ENCODE results near the gene PCNT.

DNA sequence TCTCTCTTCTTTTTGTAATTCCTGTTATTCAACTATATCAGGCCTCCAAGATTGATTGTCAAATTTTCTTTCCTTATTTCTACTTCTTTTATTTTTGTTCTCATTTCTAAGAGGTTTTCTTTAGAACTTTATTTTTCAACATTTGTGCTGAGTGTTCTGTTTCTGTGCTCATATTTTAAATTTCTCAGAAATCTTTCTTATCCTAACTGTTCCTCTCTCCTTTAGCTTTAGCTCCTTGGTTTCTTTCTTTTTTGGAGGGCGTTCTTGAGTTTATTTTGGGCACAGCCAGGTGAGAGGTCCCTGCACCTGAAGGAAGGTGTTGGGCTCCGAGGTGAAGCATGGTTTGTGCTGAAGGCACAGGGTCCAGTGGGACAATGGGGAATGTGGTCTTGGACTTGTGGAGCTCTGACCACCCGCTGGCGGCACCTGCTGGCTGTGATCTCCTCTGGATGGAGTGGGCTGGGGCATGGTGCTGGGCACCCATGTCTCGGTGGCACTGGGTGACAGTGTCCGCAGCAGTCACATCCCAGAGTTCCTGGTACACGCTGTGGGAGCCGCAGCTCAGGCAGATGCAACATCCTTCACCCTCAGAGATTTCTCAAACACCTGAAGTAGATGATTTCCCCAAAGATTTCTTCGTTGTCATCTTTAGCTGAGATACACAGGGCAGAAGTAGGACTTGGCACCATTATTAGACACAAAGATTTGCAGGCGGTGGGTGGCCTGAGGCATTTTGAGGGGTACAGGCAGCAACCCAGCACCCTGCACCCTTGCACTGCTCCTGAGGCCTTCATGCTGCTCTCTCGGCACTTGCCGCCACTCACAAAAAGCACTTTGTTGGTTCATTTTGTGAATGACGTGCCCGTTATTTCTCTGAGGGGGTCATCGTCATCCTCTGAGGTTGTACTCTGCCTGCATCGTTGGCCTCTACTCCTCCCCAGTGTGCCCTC lies 96.6 kb downstream of the PCNT start:
- TF ChIP-seq, protein P1, sequence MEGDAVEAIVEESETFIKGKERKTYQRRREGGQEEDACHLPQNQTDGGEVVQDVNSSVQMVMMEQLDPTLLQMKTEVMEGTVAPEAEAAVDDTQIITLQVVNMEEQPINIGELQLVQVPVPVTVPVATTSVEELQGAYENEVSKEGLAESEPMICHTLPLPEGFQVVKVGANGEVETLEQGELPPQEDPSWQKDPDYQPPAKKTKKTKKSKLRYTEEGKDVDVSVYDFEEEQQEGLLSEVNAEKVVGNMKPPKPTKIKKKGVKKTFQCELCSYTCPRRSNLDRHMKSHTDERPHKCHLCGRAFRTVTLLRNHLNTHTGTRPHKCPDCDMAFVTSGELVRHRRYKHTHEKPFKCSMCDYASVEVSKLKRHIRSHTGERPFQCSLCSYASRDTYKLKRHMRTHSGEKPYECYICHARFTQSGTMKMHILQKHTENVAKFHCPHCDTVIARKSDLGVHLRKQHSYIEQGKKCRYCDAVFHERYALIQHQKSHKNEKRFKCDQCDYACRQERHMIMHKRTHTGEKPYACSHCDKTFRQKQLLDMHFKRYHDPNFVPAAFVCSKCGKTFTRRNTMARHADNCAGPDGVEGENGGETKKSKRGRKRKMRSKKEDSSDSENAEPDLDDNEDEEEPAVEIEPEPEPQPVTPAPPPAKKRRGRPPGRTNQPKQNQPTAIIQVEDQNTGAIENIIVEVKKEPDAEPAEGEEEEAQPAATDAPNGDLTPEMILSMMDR (tag by site-specific recombination; IDR thresholded peaks at IDR 0.05): no peak
- TF ChIP-seq REST (tag by site-specific recombination; IDR thresholded peaks at IDR 0.05) (no peak), PRDM10 (tag by site-specific recombination; IDR thresholded peaks at IDR 0.05) (no peak), ZNF324 (tag by site-specific recombination; IDR thresholded peaks at IDR 0.05) (no peak), ZBTB7A (tag by site-specific recombination; IDR thresholded peaks at IDR 0.05; ENCODE audit: low read depth) (no peak), GLIS2 (tag by site-specific recombination; IDR thresholded peaks at IDR 0.05) (no peak), ZNF157 (tag by site-specific recombination; IDR thresholded peaks at IDR 0.05) (no peak), ZNF133 (tag by site-specific recombination; IDR thresholded peaks at IDR 0.05) (no peak)

Measured in HEK293 (cell line).